ENCODE measurements around the gene SUZ12.
"Not testable (repeated sequence)": the region's sequence is repeated elsewhere in the genome, so short reads cannot be mapped to it uniquely, and the experiment has no call there.

The SUZ12 gene

DNA sequence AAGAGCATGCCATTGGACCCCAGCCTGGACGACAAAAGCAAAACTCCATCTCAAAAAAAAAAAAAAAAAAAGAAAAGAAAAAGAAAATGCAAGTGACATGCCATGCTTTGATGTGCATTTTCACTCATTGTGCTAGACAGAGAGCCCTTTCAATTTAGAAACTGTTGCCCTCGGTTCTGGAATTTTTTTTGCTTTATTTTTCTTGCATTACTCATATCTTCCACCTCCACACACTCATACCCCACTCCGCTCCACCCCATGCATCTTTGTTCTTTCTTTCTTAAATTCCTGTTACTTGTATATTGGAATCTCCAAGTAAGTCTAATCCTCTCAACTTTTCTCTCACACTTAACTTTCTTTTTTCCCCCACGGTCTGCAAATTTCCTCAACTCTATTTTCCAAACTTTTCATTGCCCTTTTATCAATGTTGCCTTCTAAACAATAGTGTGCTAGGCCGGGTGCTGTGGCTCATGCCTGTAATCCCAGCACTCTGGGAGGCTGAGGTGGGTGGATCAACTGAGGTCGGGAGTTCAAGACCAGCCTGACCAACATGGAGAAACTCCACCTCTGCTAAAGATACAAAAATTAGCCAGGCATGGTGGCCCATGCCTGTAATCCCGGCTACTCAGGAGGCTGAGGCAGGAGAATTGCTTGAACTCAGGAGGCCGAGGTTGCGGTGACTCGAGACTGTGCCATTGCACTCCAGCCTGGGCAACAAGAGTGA, 16.8 kb upstream of the SUZ12 start:
- H3K4me3 Mint-ChIP-seq: no peak overlapping the region
- H3K27me3 Mint-ChIP-seq: peaks cover 37% of the 10 kb centered on the region
- H3K27ac Mint-ChIP-seq: no peak overlapping the region
- DNase-seq: no peak
- H3K36me3 Mint-ChIP-seq: no peaks in the 10 kb centered on the region
- peaks cover 13% of the 10 kb centered on the region for H3K4me1 Mint-ChIP-seq
- H3K9me3 Mint-ChIP-seq: no peaks in the 10 kb centered on the region
- CTCF ChIA-PET: no interaction called here

- CTCF ChIA-PET: interaction anchor here (0.6 to 2.0 kb wide), 3 partner anchors 10 to 19 kb away, joined by 3 to 5 read pairs (median 4); no protein-coding TSS in a partner anchor
- H3K36me3 Mint-ChIP-seq: no peaks in the 10 kb centered on the region
- no peak overlapping the region for H3K27ac Mint-ChIP-seq
- no peaks in the 10 kb centered on the region for H3K9me3 Mint-ChIP-seq
- no peak overlapping the region for H3K4me3 Mint-ChIP-seq
- H3K27me3 Mint-ChIP-seq: no peaks in the 10 kb centered on the region
- peaks cover 2% of the 10 kb centered on the region for H3K4me1 Mint-ChIP-seq
- no peak for DNase-seq
Measured at GRCh38 chr17:31926100-31926729, 10.6 kb upstream of the SUZ12 start.

DNA sequence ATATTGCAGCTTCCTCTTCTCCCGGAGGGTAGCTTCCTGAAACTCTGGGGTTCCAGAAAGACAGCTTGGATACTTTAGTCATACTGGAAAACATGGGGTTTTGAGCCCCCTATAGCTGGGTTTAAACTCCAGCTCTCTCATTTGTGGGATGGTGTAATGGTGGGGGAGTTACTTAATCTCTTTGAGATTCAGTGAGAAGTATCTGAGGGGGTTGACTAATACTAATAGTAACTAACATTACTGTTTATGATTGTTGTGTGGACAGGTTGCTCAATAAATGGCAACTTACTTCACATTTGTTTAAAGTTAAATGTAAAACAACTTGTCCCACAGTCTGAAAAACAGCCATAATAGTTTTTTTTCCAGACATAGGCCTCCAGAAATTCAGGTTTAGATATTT, 5.1 kb upstream of the SUZ12 start:
- CTCF ChIA-PET: interaction anchor here (1.2 kb wide), 1 partner anchor 18 kb away, joined by 3 read pairs; no protein-coding TSS in a partner anchor
- Mint-ChIP-seq H3K4me1 (peaks cover 4% of the 10 kb centered on the region), H3K9me3 (no peaks in the 10 kb centered on the region), H3K36me3 (no peaks in the 10 kb centered on the region), H3K27me3 (no peaks in the 10 kb centered on the region), H3K4me3 (no peak overlapping the region), H3K27ac (no peak overlapping the region)
- no peak for DNase-seq

GRCh38 chr17:31935512-31935911, 1.3 kb upstream of the SUZ12 start:
- peaks cover 21% of the 10 kb centered on the region for H3K4me1 Mint-ChIP-seq
- H3K36me3 Mint-ChIP-seq: peaks cover 7% of the 10 kb centered on the region
- H3K27ac Mint-ChIP-seq: no peak overlapping the region
- CTCF ChIA-PET: interaction anchor here (1.0 to 1.4 kb wide), 3 partner anchors 9 to 71 kb away, joined by 3 to 4 read pairs (median 3); partner anchors contain the start of genes LRRC37B and UTP6
- no peaks in the 10 kb centered on the region for H3K27me3 Mint-ChIP-seq
- no peak for DNase-seq
- H3K4me3 Mint-ChIP-seq: peak overlapping the region; percentile 79
- H3K9me3 Mint-ChIP-seq: no peaks in the 10 kb centered on the region

DNA sequence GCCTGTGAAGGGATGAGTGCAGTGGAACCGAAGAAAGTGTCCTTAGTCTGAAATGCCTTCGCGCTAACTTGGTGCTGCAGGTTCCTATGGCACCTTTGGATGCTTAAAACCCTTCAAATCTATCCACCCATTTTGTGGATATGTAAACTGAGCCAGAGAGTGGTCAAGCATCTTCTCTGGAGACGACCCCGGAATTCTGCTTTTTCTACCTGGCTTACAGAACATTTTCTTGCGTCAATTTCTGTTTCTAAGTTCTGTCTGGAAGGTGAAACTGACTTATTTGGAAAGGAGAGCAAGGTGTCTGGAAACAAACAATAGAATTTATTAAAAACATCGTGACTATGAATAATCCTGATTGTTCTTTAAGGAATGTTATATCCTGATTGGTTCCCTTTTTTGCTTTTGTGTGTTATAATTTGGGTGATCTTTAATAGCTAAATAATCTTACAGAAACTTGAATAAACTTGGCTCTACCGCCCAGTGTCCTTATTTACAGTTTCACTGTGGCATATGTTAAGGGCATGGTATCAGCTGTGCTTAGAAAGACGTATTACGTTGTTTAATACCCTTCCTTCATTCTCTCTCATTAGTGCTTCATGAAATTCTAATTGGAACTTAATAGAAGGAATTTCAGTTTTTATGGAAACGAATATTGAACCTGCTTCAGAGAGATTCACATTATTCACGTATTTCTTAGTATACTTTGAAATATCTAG, 1.3 kb downstream of the SUZ12 start:
- Mint-ChIP-seq H3K27ac (peak overlapping the region; percentile 80), H3K36me3 (peaks cover 16% of the 10 kb centered on the region), H3K4me1 (peaks cover 31% of the 10 kb centered on the region), H3K4me3 (peak overlapping the region; percentile 77)
- CTCF ChIA-PET, DNase-seq, H3K9me3 Mint-ChIP-seq, H3K27me3 Mint-ChIP-seq: not testable (repeated sequence)

- Mint-ChIP-seq H3K4me1 (peaks cover 37% of the 10 kb centered on the region), H3K36me3 (peaks cover 32% of the 10 kb centered on the region)
- CTCF ChIA-PET, DNase-seq, H3K27ac Mint-ChIP-seq, H3K9me3 Mint-ChIP-seq, H3K4me3 Mint-ChIP-seq, H3K27me3 Mint-ChIP-seq: not testable (repeated sequence)
Measured at GRCh38 chr17:31941916-31942315, 5.1 kb downstream of the SUZ12 start.

GRCh38 chr17:31942396-31942795, 5.6 kb downstream of the SUZ12 start:
- H3K27ac Mint-ChIP-seq, H3K4me3 Mint-ChIP-seq, H3K27me3 Mint-ChIP-seq, CTCF ChIA-PET, DNase-seq, H3K9me3 Mint-ChIP-seq: not testable (repeated sequence)
- Mint-ChIP-seq H3K36me3 (peaks cover 34% of the 10 kb centered on the region), H3K4me1 (peaks cover 37% of the 10 kb centered on the region)

GRCh38 chr17:31951953-31952352, 15.1 kb downstream of the SUZ12 start:
- CTCF ChIA-PET, H3K27ac Mint-ChIP-seq, H3K27me3 Mint-ChIP-seq, DNase-seq, H3K9me3 Mint-ChIP-seq, H3K4me3 Mint-ChIP-seq, H3K4me1 Mint-ChIP-seq: not testable (repeated sequence)
- peaks cover 34% of the 10 kb centered on the region for H3K36me3 Mint-ChIP-seq

- H3K4me1 Mint-ChIP-seq, H3K27ac Mint-ChIP-seq, CTCF ChIA-PET, H3K9me3 Mint-ChIP-seq, DNase-seq, H3K27me3 Mint-ChIP-seq, H3K4me3 Mint-ChIP-seq: not testable (repeated sequence)
- H3K36me3 Mint-ChIP-seq: peaks cover 32% of the 10 kb centered on the region
Measured at GRCh38 chr17:31964131-31964530, 27.3 kb downstream of the SUZ12 start.

- no peaks in the 10 kb centered on the region for H3K27me3 Mint-ChIP-seq
- H3K4me1 Mint-ChIP-seq: peaks cover 2% of the 10 kb centered on the region
- H3K36me3 Mint-ChIP-seq: peaks cover 24% of the 10 kb centered on the region
- no peak overlapping the region for H3K27ac Mint-ChIP-seq
- H3K9me3 Mint-ChIP-seq: no peaks in the 10 kb centered on the region
- CTCF ChIA-PET: no interaction called here
- H3K4me3 Mint-ChIP-seq: no peak overlapping the region
- no peak for DNase-seq
Measured at GRCh38 chr17:31967648-31968047, 30.8 kb downstream of the SUZ12 start.

- H3K4me3 Mint-ChIP-seq, H3K27ac Mint-ChIP-seq, H3K27me3 Mint-ChIP-seq, H3K9me3 Mint-ChIP-seq, H3K4me1 Mint-ChIP-seq, DNase-seq: not testable (repeated sequence)
- CTCF ChIA-PET: interaction anchor here (0.6 kb wide), 1 partner anchor 25 kb away, joined by 3 read pairs; no protein-coding TSS in a partner anchor
- peaks cover 19% of the 10 kb centered on the region for H3K36me3 Mint-ChIP-seq
Measured at GRCh38 chr17:31970416-31970815, 33.6 kb downstream of the SUZ12 start.

GRCh38 chr17:31974269-31975071, 37.7 kb downstream of the SUZ12 start:
- not testable (repeated sequence) for H3K27ac Mint-ChIP-seq, H3K4me1 Mint-ChIP-seq

GRCh38 chr17:31975391-31975790, 38.6 kb downstream of the SUZ12 start:
- H3K27ac Mint-ChIP-seq, H3K27me3 Mint-ChIP-seq, H3K4me1 Mint-ChIP-seq, DNase-seq, H3K4me3 Mint-ChIP-seq, H3K9me3 Mint-ChIP-seq, CTCF ChIA-PET: not testable (repeated sequence)
- H3K36me3 Mint-ChIP-seq: peaks cover 20% of the 10 kb centered on the region

More at GRCh38 chr17:31974269-31975071, 37.7 kb downstream of the SUZ12 start:
- peaks cover 21% of the 10 kb centered on the region for H3K36me3 Mint-ChIP-seq
- H3K9me3 Mint-ChIP-seq, DNase-seq, CTCF ChIA-PET, H3K27me3 Mint-ChIP-seq, H3K4me3 Mint-ChIP-seq: not testable (repeated sequence)

DNA sequence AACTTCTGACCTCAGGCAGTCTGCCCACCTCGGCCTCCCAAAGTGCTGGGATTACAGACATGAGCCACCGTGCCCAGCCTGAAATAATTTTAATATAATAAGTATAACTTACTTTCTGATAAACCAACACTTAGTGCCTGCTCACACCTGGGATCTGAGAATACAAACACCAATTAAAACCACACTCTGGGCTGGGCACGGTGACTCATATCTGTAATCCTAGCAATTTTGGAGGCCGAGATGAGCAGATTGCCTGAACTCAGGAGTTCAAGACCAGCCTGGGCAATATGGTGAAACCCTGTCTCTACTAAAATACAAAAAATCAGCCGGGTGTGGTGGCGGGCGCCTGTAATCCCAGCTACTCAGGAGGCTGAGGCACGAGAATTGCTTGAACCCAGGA, 55.0 kb downstream of the SUZ12 start:
- H3K36me3 Mint-ChIP-seq: peaks cover 38% of the 10 kb centered on the region
- H3K4me1 Mint-ChIP-seq, H3K9me3 Mint-ChIP-seq, H3K4me3 Mint-ChIP-seq, H3K27me3 Mint-ChIP-seq, H3K27ac Mint-ChIP-seq, DNase-seq: not testable (repeated sequence)
- CTCF ChIA-PET: interaction anchor here (0.6 kb wide), 1 partner anchor 11 kb away, joined by 3 read pairs; no protein-coding TSS in a partner anchor
